ENCODE results near the gene DCTN1.

GRCh38 chr2:74427551-74427950, 47.4 kb upstream of the DCTN1 start:
- TF ChIP-seq CTCF (IDR thresholded peaks at IDR 0.05) (no peak), SMC3 (IDR thresholded peaks at IDR 0.05) (no peak), POLR2AphosphoS2 (conservative IDR thresholded peaks at IDR 0.05; ENCODE audit: low read length) (no peak), RAD21 (conservative IDR thresholded peaks at IDR 0.05 in 1 of 2, IDR thresholded peaks at IDR 0.05 in 1 of 2) (no peak), CEBPB (IDR thresholded peaks at IDR 0.05) (no peak)

Measured in A549 (cell line).